BLaER1 treated with 17β-estradiol and CSF1 and Interleukin-3, amounts not matched to agents 10 nM and 100 nM (cell line): Measurements from ENCODE around the gene NUBP2.

ENCODE experiments used
- H3K27ac ChIP-seq, 11 experiments: shearing (Covaris generic); formaldehyde crosslinking; 2 replicates each; pipeline ENCODE4 v1.8.1; 2022
- H3K27me3 ChIP-seq, 11 experiments: shearing (Covaris generic); formaldehyde crosslinking; 2 replicates each; pipeline ENCODE4 v1.8.1; 2022
- H3K36me3 ChIP-seq, 11 experiments: shearing (Covaris generic); formaldehyde crosslinking; 2 replicates each; pipeline ENCODE4 v1.8.1; 2022
- H3K4me1 ChIP-seq, 10 experiments: shearing (Covaris generic); formaldehyde crosslinking; 2 replicates each; pipeline ENCODE4 v1.8.1; 2022
- H3K4me2 ChIP-seq, 11 experiments: shearing (Covaris generic); formaldehyde crosslinking; 2 replicates each; pipeline ENCODE4 v1.8.1; 2022
- H3K4me3 ChIP-seq, 10 experiments: shearing (Covaris generic); formaldehyde crosslinking; 2 replicates each; pipeline ENCODE4 v1.8.1; 2022
- H3K9ac ChIP-seq, 11 experiments: shearing (Covaris generic); formaldehyde crosslinking; 2 replicates each; pipeline ENCODE4 v1.8.1; 2022
- H3K9me3 ChIP-seq, 11 experiments: shearing (Covaris generic); formaldehyde crosslinking; replicated peaks in 1 of 11; 2 replicates each; pipeline ENCODE4 v1.8.1; 2022
- H4K20me1 ChIP-seq, 11 experiments: shearing (Covaris generic); formaldehyde crosslinking; 2 replicates each; pipeline ENCODE4 v1.8.1; 2022
- Cebpa-rat ChIP-seq, 11 experiments: shearing (Covaris generic); IDR thresholded peaks; 2 replicates each; pipeline ENCODE4 v1.8.1; 2022

The NUBP2 gene

GRCh38 chr16:1772908-1773702 lies 9.7 kb upstream of the NUBP2 start, which contains the start of gene MRPS34:
TSS of gene MRPS34 (minus strand) at chr16:1773134. CDS start at chr16:1773119, 15 bp downstream.
- peak within 1 kb of the TSS; percentile 96 to 100 (median 99) for H3K4me2 ChIP-seq
- H3K4me3 ChIP-seq = peak within 1 kb of the TSS; percentile 82 to 97 (median 94)
- no peaks in the 10 kb centered on the region for H3K27me3 ChIP-seq
- peaks cover 51 to 88% (median 69%) of the 10 kb centered on the region in 11 experiments; a peak in 21 of 22 replicates for H4K20me1 ChIP-seq
- TF ChIP-seq Cebpa-rat (IDR thresholded peaks at IDR 0.05) = no peak
- peaks cover 28 to 48% (median 34%) of the 10 kb centered on the region in 10 experiments for H3K4me1 ChIP-seq
- peak within 1 kb of the TSS; percentile 92 to 98 (median 96) for H3K9ac ChIP-seq
- peak within 1 kb of the TSS; percentile 90 to 96 (median 94) for H3K27ac ChIP-seq
- peaks cover 40 to 63% (median 57%) of the 10 kb centered on the region in 11 experiments for H3K36me3 ChIP-seq
- no peaks in the 10 kb centered on the region for H3K9me3 ChIP-seq

GRCh38 chr16:1773703-1774447 lies 8.9 kb upstream of the NUBP2 start:
- peaks cover 58 to 88% (median 69%) of the 10 kb centered on the region in 11 experiments for H4K20me1 ChIP-seq
- peaks cover 28 to 48% (median 34%) of the 10 kb centered on the region in 10 experiments for H3K4me1 ChIP-seq
- H3K9ac ChIP-seq = peak overlapping the region; percentile 92 to 98 (median 96)
- no peaks in the 10 kb centered on the region for H3K27me3 ChIP-seq
- peak overlapping the region; percentile 96 to 100 (median 99) for H3K4me2 ChIP-seq
- H3K27ac ChIP-seq = peak overlapping the region; percentile 46 to 96 (median 94)
- peak overlapping the region; percentile 82 to 97 (median 94) for H3K4me3 ChIP-seq
- TF ChIP-seq Cebpa-rat (IDR thresholded peaks at IDR 0.05) = no peak
- H3K9me3 ChIP-seq = no peaks in the 10 kb centered on the region
- peaks cover 34 to 63% (median 52%) of the 10 kb centered on the region in 11 experiments for H3K36me3 ChIP-seq

GRCh38 chr16:1774448-1774780 lies 8.3 kb upstream of the NUBP2 start:
- Histone ChIP-seq H3K9ac (peak overlapping the region; percentile 92 to 98 (median 96)), H3K27me3 (no peaks in the 10 kb centered on the region)
- TF ChIP-seq Cebpa-rat (IDR thresholded peaks at IDR 0.05) = no peak

GRCh38 chr16:1775006-1775845 lies 7.5 kb upstream of the NUBP2 start:
- H3K4me3 ChIP-seq = peak overlapping the region in 6 of 10 experiments; percentile 82 to 97 (median 92); a peak in 7 of 20 replicates
- H3K9ac ChIP-seq = peak overlapping the region; percentile 92 to 98 (median 96); a peak in 21 of 22 replicates
- peaks cover 63 to 88% (median 72%) of the 10 kb centered on the region in 11 experiments for H4K20me1 ChIP-seq
- no peaks in the 10 kb centered on the region for H3K27me3 ChIP-seq
- peaks cover 41 to 63% (median 51%) of the 10 kb centered on the region in 11 experiments for H3K36me3 ChIP-seq
- peak overlapping the region in 2 of 11 experiments; percentile 94; a peak in 4 of 22 replicates for H3K27ac ChIP-seq
- TF ChIP-seq Cebpa-rat (IDR thresholded peaks at IDR 0.05) = no peak
- H3K4me1 ChIP-seq = peaks cover 25 to 44% (median 34%) of the 10 kb centered on the region in 10 experiments
- peak overlapping the region; percentile 96 to 100 (median 99) for H3K4me2 ChIP-seq
- no peaks in the 10 kb centered on the region for H3K9me3 ChIP-seq

More at GRCh38 chr16:1774448-1774780, 8.3 kb upstream of the NUBP2 start:
- Histone ChIP-seq H4K20me1 (peaks cover 58 to 88% (median 72%) of the 10 kb centered on the region in 11 experiments), H3K36me3 (peaks cover 34 to 63% (median 51%) of the 10 kb centered on the region in 11 experiments), H3K4me1 (peaks cover 28 to 48% (median 35%) of the 10 kb centered on the region in 10 experiments), H3K4me2 (peak overlapping the region; percentile 96 to 100 (median 99)), H3K9me3 (no peaks in the 10 kb centered on the region), H3K4me3 (peak overlapping the region; percentile 82 to 97 (median 94)), H3K27ac (peak overlapping the region in 10 of 11 experiments; percentile 12 to 96 (median 94); a peak in 18 of 22 replicates)

GRCh38 chr16:1775846-1776671 lies 6.7 kb upstream of the NUBP2 start:
- Histone ChIP-seq H3K9ac (peak overlapping the region in 6 of 11 experiments; percentile 18 to 98 (median 74); a peak in 7 of 22 replicates), H4K20me1 (peaks cover 67 to 86% (median 73%) of the 10 kb centered on the region in 11 experiments), H3K4me1 (peaks cover 21 to 41% (median 33%) of the 10 kb centered on the region in 10 experiments), H3K9me3 (no peaks in the 10 kb centered on the region), H3K27me3 (no peaks in the 10 kb centered on the region), H3K4me2 (peak overlapping the region in 5 of 11 experiments; percentile 1 to 100 (median 26); a peak in 3 of 22 replicates), H3K36me3 (peaks cover 48 to 67% (median 59%) of the 10 kb centered on the region in 11 experiments), H3K4me3 (no peak overlapping the region), H3K27ac (no peak overlapping the region)
- TF ChIP-seq Cebpa-rat (IDR thresholded peaks at IDR 0.05) = no peak

GRCh38 chr16:1776672-1776955 lies 6.1 kb upstream of the NUBP2 start:
- Histone ChIP-seq H3K4me1 (peaks cover 26 to 46% (median 39%) of the 10 kb centered on the region in 10 experiments), H3K4me3 (no peak overlapping the region), H3K9me3 (no peaks in the 10 kb centered on the region), H3K27me3 (no peaks in the 10 kb centered on the region), H3K27ac (no peak overlapping the region), H4K20me1 (peaks cover 73 to 92% (median 79%) of the 10 kb centered on the region in 11 experiments), H3K4me2 (peak overlapping the region in 2 of 11 experiments; percentile 7 to 26; a peak in 2 of 22 replicates), H3K9ac (peak overlapping the region in 7 of 11 experiments; percentile 13 to 54 (median 32); a peak in 6 of 22 replicates), H3K36me3 (peaks cover 48 to 68% (median 60%) of the 10 kb centered on the region in 11 experiments)
- no peak for TF ChIP-seq Cebpa-rat (IDR thresholded peaks at IDR 0.05)

GRCh38 chr16:1776991-1777374 lies 5.8 kb upstream of the NUBP2 start:
- Histone ChIP-seq H4K20me1 (peaks cover 76 to 93% (median 82%) of the 10 kb centered on the region in 11 experiments), H3K27me3 (no peaks in the 10 kb centered on the region), H3K4me1 (peaks cover 28 to 47% (median 41%) of the 10 kb centered on the region in 10 experiments), H3K36me3 (peaks cover 48 to 67% (median 60%) of the 10 kb centered on the region in 11 experiments), H3K9me3 (no peaks in the 10 kb centered on the region), H3K4me2 (no peak overlapping the region), H3K9ac (peak overlapping the region in 7 of 11 experiments; percentile 13 to 54 (median 32); a peak in 6 of 22 replicates), H3K27ac (no peak overlapping the region), H3K4me3 (no peak overlapping the region)
- no peak for TF ChIP-seq Cebpa-rat (IDR thresholded peaks at IDR 0.05)
